PC-3 (cell line): ENCODE measurements around the gene KIAA0930. TPM values are rescaled to one million over a fixed set of nuclear protein-coding genes. Genes with fewer than 3 reads are reported as not detected.
"Not testable (repeated sequence)": the region's sequence is repeated elsewhere in the genome, so short reads cannot be mapped to it uniquely, and the experiment has no call there.

Source experiments
- ATAC-seq: fragments of 200-7000 bp; cut with Tn5 transposase; 2 replicates; pipeline ENCODE4 v1.9.1; 2020; ENCODE audit warnings: mild to moderate bottlenecking, moderate library complexity
- BruUV-seq: library from RNA; stranded (reverse); fragments of 400-500 nt; replicated peaks from 2 replicates; lab custom pipeline; 2021; lab: Mats Ljungman, UMichigan
- CTCF ChIA-PET: fragments of 300-600 bp; sonication (Branson Sonifier 250); formaldehyde crosslinking; loops from one replicate; lab custom pipeline; 2022; ENCODE audit warnings: antibody characterized with exemption; lab: Charles Lee
- POLR2A ChIA-PET: fragments of 300-600 bp; sonication (Branson Sonifier 250); formaldehyde crosslinking; loops from one replicate; lab custom pipeline; 2022; ENCODE audit warnings: antibody characterized with exemption; ENCODE audit not compliant: unreplicated experiment; lab: Charles Lee
- DNase-seq: peaks from one replicate; pipeline ENCODE4 v3.0.0-alpha.2; 2015
- H2AFZ ChIP-seq: fragments of 300-600 bp; sonication (generic); 2 replicates; pipeline ENCODE4 v1.6.0; 2016; ENCODE audit warnings: antibody characterized with exemption, low read length
- H3F3A ChIP-seq: fragments of 300-600 bp; sonication (generic); one replicate; pipeline ENCODE4 v1.6.0; 2017; ENCODE audit warnings: antibody characterized with exemption, low read length, control low read depth, mild to moderate bottlenecking; ENCODE audit not compliant: unreplicated experiment
- H3K27ac ChIP-seq: fragments of 300-600 bp; sonication (generic); 2 replicates; pipeline ENCODE4 v1.5.1; 2016; ENCODE audit warnings: mild to moderate bottlenecking, low read length
- H3K27me3 ChIP-seq: fragments of 300-600 bp; sonication (generic); 2 replicates; pipeline ENCODE4 v1.6.1; 2016; ENCODE audit warnings: low read length, mixed read lengths
- H3K36me3 ChIP-seq: fragments of 300-600 bp; sonication (generic); 2 replicates; pipeline ENCODE4 v1.6.1; 2016; ENCODE audit warnings: low read depth, mixed run types, low read length, mixed read lengths
- H3K4me1 ChIP-seq: fragments of 300-600 bp; sonication (generic); 2 replicates; pipeline ENCODE4 v1.5.1; 2016; ENCODE audit warnings: low read length; ENCODE audit not compliant: insufficient read depth
- H3K4me2 ChIP-seq: fragments of 300-600 bp; sonication (generic); 2 replicates; pipeline ENCODE4 v1.6.0; 2016; ENCODE audit warnings: low read length
- H3K4me3 ChIP-seq: fragments of 300-600 bp; sonication (generic); 2 replicates; pipeline ENCODE4 v1.5.1; 2016; ENCODE audit warnings: mild to moderate bottlenecking, low read length, mixed read lengths
- H3K79me2 ChIP-seq: fragments of 300-600 bp; sonication (generic); 2 replicates; pipeline ENCODE4 v1.6.1; 2017; ENCODE audit warnings: low read length, mixed read lengths
- H3K9ac ChIP-seq: fragments of 300-600 bp; sonication (generic); 2 replicates; pipeline ENCODE4 v1.6.0; 2016; ENCODE audit warnings: mild to moderate bottlenecking, low read length
- H3K9me2 ChIP-seq: fragments of 300-600 bp; sonication (generic); replicated peaks from 2 replicates; pipeline ENCODE4 v1.6.1; 2016; ENCODE audit warnings: mixed run types, low read length, mixed read lengths
- H3K9me3 ChIP-seq: fragments of 300-600 bp; sonication (generic); 2 replicates; pipeline ENCODE4 v1.6.1; 2016; ENCODE audit warnings: low read length, mixed read lengths
- H4K20me1 ChIP-seq: fragments of 300-600 bp; sonication (generic); 2 replicates; pipeline ENCODE4 v1.6.1; 2016; ENCODE audit warnings: low read length, mixed read lengths
- EZH2 ChIP-seq: fragments of 300-600 bp; sonication (generic); IDR thresholded peaks from one replicate; pipeline ENCODE4 v1.6.1; 2017; ENCODE audit warnings: antibody characterized with exemption, mild to moderate bottlenecking, low read length; ENCODE audit not compliant: unreplicated experiment
- EZH2phosphoT487 ChIP-seq: fragments of 300-600 bp; sonication (generic); IDR thresholded peaks from 2 replicates; pipeline ENCODE4 v1.6.1; 2018; ENCODE audit warnings: mild to moderate bottlenecking, antibody characterized with exemption, low read length, borderline replicate concordance
- intact Hi-C: fragments of 100-400 bp; cut with micrococcal nuclease; formaldehyde crosslinking; loops from 2 replicates; pipeline ENCODE4 v1.9.0; 2023
- total RNA-seq: library from RNA; depleted of rRNA; stranded (reverse); fragments of >200 nt; gene quantifications from 2 replicates; pipeline ENCODE4 v1.2.3, GENCODE V29; 2014
- TF ChIP-seq, protein P1 (sequence below): fragments of 300-600 bp; sonication (generic); conservative IDR thresholded peaks from 2 replicates; pipeline ENCODE4 v1.5.1; 2017; ENCODE audit warnings: antibody characterized with exemption, low read depth, mild to moderate bottlenecking, low read length

Gene KIAA0930
- total RNA-seq, 1 experiment from 2014 or later: 29.8 TPM

DNA sequence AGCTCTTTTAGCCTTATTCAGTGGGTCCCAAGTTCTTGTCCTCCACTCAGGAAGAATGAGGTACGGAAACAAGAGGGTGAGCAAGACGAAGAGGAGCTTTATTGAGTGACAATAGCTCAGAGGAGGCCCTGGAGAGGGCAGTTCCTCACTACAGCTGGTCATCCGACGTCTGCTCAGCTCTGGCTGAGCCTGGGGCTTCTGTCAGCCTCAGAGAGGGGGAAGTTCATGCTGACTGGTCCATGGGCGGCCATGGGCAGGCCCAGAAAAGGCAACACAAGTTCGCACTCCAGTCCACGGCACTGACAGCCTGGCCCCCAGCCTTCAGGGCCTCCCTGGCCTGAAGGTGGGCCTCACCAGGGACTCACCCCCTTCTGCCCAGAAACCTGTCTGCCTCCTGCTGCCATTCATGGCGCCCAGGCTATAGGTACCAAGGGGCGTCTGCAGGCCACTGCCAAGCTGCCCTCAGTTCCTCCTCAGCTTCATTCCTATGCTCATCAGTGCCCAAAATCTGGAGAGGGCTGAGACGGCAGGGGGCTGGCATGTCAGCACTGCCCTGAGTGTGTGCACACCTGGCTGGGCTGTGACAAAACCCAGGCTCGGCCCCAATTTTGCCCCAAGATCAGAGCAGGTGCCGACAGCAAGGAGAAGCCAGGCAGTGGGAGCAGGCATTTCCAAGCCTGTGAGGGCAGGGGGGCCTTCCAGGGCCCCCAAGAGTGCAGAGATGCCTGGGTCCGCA lies 21.7 kb upstream of the KIAA0930 start:
- no peak overlapping the region for H3K4me2 ChIP-seq
- no peak for DNase-seq
- H3K4me3 ChIP-seq: no peak overlapping the region
- H3F3A ChIP-seq: no peaks in the 10 kb centered on the region
- H4K20me1 ChIP-seq: no peaks in the 10 kb centered on the region
- no peaks in the 10 kb centered on the region for H3K27me3 ChIP-seq
- H3K36me3 ChIP-seq: no peaks in the 10 kb centered on the region
- H3K79me2 ChIP-seq: no peaks in the 10 kb centered on the region
- no TSS peak for BruUV-seq
- H3K9ac ChIP-seq: no peak overlapping the region
- no peaks in the 10 kb centered on the region for H3K9me2 ChIP-seq
- ChIA-PET CTCF (no interaction called here), POLR2A (no interaction called here)
- ATAC-seq: no peak
- TF ChIP-seq, protein P1, sequence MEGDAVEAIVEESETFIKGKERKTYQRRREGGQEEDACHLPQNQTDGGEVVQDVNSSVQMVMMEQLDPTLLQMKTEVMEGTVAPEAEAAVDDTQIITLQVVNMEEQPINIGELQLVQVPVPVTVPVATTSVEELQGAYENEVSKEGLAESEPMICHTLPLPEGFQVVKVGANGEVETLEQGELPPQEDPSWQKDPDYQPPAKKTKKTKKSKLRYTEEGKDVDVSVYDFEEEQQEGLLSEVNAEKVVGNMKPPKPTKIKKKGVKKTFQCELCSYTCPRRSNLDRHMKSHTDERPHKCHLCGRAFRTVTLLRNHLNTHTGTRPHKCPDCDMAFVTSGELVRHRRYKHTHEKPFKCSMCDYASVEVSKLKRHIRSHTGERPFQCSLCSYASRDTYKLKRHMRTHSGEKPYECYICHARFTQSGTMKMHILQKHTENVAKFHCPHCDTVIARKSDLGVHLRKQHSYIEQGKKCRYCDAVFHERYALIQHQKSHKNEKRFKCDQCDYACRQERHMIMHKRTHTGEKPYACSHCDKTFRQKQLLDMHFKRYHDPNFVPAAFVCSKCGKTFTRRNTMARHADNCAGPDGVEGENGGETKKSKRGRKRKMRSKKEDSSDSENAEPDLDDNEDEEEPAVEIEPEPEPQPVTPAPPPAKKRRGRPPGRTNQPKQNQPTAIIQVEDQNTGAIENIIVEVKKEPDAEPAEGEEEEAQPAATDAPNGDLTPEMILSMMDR: no peak
- no peak for TF ChIP-seq EZH2phosphoT487
- TF ChIP-seq EZH2: no peak
- H3K4me1 ChIP-seq: no peaks in the 10 kb centered on the region
- H3K9me3 ChIP-seq: no peaks in the 10 kb centered on the region
- intact Hi-C loops: no loop called here
- H3K27ac ChIP-seq: no peak overlapping the region
- no peak overlapping the region for H2AFZ ChIP-seq

DNA sequence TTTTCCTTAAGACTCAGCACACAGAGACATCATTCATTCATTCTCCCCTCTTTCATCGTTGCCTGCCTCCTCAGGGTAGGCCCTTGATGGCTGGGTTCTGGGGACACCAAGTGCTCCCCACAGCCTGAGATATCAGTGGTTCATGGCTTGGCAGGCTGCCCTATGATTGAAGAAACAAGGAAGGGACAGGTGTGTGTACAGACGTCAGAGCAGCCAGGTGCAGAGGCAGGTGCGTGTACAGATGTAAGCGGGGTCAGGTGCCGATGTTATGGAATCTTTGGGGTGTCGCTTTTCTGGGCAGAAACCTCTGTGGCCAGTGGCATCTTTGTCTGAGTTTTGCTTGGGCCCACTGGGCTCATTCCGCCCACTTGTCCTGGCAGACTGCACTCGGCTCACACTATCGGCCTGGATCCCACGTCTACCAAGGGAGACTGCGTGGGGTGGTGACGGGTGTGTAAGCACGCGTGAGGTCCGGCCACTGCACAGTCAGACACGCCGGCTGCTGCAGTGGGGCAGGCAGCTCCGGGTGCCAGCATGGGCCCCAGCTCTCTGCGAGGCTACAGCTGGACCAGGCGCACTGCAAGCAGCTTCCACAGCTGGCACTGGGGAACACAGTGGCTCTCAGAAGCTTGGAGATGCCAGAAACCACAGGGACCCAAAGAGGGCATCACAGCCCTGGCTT lies 20.9 kb upstream of the KIAA0930 start:
- Histone ChIP-seq H3K79me2 (no peaks in the 10 kb centered on the region), H2AFZ (no peak overlapping the region), H3K9me2 (no peaks in the 10 kb centered on the region), H3K27ac (no peak overlapping the region), H3K4me2 (no peak overlapping the region), H3K9ac (no peak overlapping the region), H4K20me1 (no peaks in the 10 kb centered on the region), H3K36me3 (no peaks in the 10 kb centered on the region), H3K27me3 (no peaks in the 10 kb centered on the region), H3K9me3 (no peaks in the 10 kb centered on the region), H3F3A (no peaks in the 10 kb centered on the region), H3K4me1 (no peaks in the 10 kb centered on the region), H3K4me3 (no peak overlapping the region)
- ChIA-PET POLR2A (no interaction called here), CTCF (no interaction called here)
- intact Hi-C loops: no loop called here
- DNase-seq (no peak), ATAC-seq (no peak)
- TF ChIP-seq EZH2phosphoT487 (no peak), EZH2 (no peak)
- TF ChIP-seq, protein P1: no peak
- BruUV-seq: no TSS peak

DNA sequence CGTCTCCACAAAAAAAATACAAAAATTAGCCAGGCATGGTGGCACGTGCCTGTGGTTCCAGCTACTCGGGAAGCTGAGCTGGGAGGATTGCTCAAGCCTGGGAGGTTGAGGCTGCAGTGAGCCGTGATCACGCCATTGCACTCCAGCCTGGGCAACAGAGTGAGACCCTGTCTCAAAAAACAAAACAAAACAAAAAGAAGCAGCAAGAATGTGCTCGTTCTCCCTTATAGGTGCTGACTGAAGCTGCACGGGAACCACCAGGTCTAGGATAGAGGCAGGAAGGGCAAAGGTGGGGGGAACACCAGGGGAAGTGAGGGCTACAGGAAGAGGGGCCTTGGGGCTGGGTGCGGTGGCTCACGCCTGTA lies 19.7 kb upstream of the KIAA0930 start:
- H3K9me3 ChIP-seq, H4K20me1 ChIP-seq, H3F3A ChIP-seq, H3K79me2 ChIP-seq, DNase-seq, H3K4me2 ChIP-seq, H2AFZ ChIP-seq, H3K4me3 ChIP-seq, H3K4me1 ChIP-seq, intact Hi-C loops, POLR2A ChIA-PET, H3K9ac ChIP-seq, H3K9me2 ChIP-seq, BruUV-seq, H3K27ac ChIP-seq, H3K36me3 ChIP-seq, H3K27me3 ChIP-seq, CTCF ChIA-PET, ATAC-seq: not testable (repeated sequence)
